GM12801 (cell line): ENCODE results near the gene TSEN2.

Experiments used
- CTCF ChIP-seq: IDR thresholded peaks from one replicate; pipeline ENCODE4 v1.5.1; 2011; ENCODE audit warnings: control low read depth; ENCODE audit not compliant: insufficient read length; ENCODE audit errors: extremely low read depth

TSEN2 gene

DNA sequence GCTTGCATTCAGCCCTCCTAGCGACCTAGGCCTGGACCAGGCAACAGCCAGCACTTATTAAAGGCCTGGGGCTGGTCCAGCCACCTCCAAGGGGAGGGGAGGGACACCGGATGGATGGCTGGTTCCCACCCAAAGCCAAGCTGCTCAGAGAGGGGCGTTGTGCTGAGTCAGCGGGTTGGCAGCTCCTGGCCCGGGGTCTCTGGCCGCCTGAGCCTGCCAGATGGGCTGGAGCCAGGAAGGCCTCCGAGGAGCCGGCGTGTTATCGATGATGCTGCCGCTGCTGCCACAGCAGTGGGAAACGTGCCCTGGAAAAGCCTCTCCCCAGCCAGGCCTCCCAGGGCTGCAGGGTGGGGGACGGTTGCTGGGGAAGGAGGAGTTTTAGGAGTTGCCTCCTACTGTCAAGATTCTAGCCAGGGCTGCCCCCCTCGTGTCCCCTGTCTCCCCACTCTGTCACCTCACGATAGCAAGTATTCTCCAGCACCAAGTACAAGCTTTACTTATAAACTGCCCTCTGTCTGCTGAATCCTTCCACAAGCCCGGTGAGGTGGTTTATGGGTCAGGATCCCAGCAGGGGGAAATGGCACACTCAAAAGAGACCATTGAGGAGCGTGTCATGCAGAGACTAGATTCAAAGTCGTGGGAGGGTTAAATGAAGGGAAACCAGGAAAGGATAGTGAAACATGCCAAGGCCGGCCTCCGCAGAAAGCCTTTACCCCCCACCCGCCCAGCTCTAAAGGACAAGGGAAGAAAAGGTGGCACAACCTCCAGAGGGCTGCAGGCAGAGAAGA is 43.2 kb upstream of the TSEN2 start:
- no peak for TF ChIP-seq CTCF

- no peak for TF ChIP-seq CTCF
Measured at GRCh38 chr3:12442654-12443501, 41.4 kb upstream of the TSEN2 start.

DNA sequence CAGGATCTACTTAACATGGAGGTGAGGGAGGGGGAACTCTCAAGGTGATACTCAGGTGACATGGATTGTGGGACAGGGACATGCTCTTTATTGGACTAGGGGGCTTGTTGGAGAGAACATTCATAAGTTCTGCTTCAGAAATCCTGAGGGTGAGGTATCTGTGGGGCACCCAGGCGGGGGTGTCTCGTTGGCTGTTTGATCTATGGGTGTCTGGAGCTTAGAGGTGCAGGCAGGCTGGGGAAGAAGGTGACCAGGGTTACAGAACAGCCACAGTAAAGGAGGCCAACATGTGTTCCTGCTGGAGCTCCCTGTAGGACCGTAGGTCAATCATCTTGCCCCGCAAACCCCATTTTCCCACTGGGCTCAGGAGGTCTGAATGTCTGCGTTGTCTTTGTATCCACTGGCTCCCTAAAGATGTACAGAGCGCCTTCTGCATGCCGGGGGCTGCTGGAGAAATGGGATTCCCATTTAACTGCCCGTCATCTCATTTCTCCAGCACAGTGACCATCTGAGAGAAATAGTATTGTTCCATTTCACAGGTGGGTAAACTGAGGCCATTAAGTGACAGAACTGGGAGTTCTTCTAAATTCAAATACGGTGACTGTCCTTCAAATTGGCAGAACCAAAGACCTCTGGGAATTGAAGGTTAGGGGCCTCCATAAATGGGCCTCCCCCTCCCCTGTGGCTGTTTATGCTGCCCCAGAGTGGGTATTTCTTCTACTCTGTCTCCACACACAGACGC is 40.3 kb upstream of the TSEN2 start:
- no peak for TF ChIP-seq CTCF

DNA sequence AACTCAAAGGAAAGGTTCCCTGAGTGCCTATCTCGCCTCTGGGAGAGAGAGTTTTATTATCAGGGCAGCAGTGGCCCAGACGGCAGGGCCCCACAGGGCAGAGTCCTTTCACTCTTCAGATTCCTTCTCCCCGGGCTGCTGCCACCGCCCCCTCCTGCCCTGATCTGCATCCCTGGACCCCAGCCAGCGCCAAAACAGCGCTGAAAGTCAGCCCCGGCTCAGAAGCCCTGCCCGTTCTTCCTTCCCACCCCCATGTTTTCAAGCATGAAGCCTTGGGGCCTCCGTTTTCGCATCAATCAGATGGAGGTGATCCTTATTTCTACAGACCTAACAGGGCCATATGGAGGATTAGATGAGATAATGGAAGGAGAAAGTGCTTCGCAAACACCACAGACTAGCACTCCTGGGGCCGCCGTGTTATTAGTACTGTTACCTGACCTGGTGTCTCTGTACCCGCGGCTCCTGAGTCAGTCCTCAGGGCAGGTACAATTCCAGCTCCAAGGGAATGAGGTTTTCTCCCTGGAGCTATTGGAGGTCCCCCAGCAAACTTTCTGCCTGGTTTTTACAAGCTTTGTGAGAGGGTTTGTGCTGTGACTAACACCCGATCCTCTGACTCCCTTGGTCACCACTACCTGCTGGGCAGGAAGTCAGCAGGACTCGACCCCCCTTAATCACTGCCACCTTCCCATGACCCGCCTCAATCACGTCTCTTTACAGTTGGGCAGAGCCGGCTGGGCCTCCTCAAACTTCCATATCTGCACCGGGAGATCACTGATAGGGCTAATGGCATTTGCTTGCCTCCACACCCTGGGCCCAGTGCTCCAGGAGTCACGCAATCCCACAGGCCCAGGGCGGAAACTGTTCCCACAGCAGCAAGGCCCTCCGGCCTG is 39.5 kb upstream of the TSEN2 start:
- TF ChIP-seq CTCF, result no peak

GRCh38 chr3:12445523-12446240 is 38.6 kb upstream of the TSEN2 start:
- no peak for TF ChIP-seq CTCF

GRCh38 chr3:12446298-12446697 is 38.0 kb upstream of the TSEN2 start:
- TF ChIP-seq CTCF, result no peak
